Left ventricle myocardium inferior (tissue), 1 donor: ENCODE results near the gene ABCA8. TPM values are rescaled to one million over a fixed set of nuclear protein-coding genes. Genes with fewer than 3 reads are reported as not detected.
A peak's percentile ranks its signal among the peaks of the same experiment; 100 is the strongest.

Experiments
- DNase-seq: peaks from one replicate; pipeline ENCODE4 v3.0.0-alpha.2; 2020
- H3K27ac ChIP-seq: fragments of 200-600 bp; replicated peaks from 2 replicates; pipeline ENCODE4 v1.8.0; 2021
- H3K27me3 ChIP-seq: fragments of 200-600 bp; 2 replicates; pipeline ENCODE4 v1.8.0; 2021; ENCODE audit warnings: low read depth
- H3K36me3 ChIP-seq: fragments of 200-600 bp; 2 replicates; pipeline ENCODE4 v1.8.0; 2021
- H3K4me1 ChIP-seq: fragments of 200-600 bp; 2 replicates; pipeline ENCODE4 v1.8.0; 2021
- H3K4me3 ChIP-seq: fragments of 200-600 bp; 2 replicates; pipeline ENCODE4 v1.8.0; 2021; ENCODE audit warnings: mild to moderate bottlenecking, moderate library complexity
- H3K9me3 ChIP-seq: fragments of 200-600 bp; replicated peaks from 2 replicates; pipeline ENCODE4 v1.8.0; 2021
- intact Hi-C: fragments of 100-400 bp; cut with micrococcal nuclease; formaldehyde crosslinking; loops from one replicate; pipeline ENCODE4 v1.11.0; 2022
- total RNA-seq: library from RNA; stranded (reverse); fragmentation: NEBNext Ultra II Directional; extraction: Animal tissue kit (Norgen Biotek cat#: 25700); gene quantifications from one replicate; pipeline ENCODE4 v1.2.1, GENCODE V29; 2021
- TF ChIP-seq, protein P1 (sequence below): fragments of 200-600 bp; IDR thresholded peaks from 2 replicates; pipeline ENCODE4 v1.8.0; 2021; ENCODE audit warnings: antibody characterized with exemption, mild to moderate bottlenecking, borderline replicate concordance
- donor health status: DM: no; HTN: yes; CAD: no; lungs with severe emphysema.

The ABCA8 gene
- total RNA-seq, 1 donor from 2014 or later, result 35.5 TPM

DNA sequence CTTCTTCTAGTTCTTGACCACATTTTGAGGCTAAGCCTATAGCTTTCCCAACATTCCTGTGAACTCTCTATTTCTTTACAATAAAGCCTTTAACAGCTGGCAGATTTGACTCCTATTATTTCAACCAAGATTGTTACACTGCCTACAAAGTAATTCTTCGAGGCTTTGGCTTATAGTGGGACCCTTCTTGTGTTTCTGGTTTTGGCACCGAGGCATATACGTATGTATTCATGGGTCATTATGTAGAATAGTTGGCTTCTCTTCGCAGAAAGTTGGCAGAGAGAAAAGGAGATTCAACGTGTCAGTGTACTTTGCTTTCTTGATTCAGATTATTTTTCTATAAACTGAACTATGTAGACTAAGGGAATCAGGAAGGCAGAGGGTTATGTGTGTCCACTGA, 102.2 kb downstream of the ABCA8 start:
- intact Hi-C loops, result no loop called here
- TF ChIP-seq, protein P1, sequence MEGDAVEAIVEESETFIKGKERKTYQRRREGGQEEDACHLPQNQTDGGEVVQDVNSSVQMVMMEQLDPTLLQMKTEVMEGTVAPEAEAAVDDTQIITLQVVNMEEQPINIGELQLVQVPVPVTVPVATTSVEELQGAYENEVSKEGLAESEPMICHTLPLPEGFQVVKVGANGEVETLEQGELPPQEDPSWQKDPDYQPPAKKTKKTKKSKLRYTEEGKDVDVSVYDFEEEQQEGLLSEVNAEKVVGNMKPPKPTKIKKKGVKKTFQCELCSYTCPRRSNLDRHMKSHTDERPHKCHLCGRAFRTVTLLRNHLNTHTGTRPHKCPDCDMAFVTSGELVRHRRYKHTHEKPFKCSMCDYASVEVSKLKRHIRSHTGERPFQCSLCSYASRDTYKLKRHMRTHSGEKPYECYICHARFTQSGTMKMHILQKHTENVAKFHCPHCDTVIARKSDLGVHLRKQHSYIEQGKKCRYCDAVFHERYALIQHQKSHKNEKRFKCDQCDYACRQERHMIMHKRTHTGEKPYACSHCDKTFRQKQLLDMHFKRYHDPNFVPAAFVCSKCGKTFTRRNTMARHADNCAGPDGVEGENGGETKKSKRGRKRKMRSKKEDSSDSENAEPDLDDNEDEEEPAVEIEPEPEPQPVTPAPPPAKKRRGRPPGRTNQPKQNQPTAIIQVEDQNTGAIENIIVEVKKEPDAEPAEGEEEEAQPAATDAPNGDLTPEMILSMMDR, result no peak
- DNase-seq, result no peak

DNA sequence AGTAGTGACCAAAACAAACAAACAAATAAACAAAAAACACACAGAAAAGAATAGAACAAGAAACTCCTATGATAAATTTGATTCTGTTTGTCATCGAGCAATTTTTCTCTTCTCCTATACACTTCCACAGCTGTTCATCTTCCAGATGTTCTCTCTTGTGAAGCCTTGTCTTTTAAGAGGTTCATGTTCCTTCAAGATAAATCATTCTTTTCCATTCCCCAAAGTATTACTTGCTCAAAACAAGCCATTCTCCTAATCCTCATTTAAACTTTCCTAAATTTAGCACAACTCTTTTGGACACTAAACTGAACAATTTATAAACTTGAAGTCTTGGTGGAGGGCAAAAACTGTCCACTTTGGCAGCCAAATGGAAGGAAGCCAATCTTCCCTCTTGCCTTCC, 103.3 kb downstream of the ABCA8 start:
- Histone ChIP-seq H3K4me3 (no peak overlapping the region), H3K27me3 (no peaks in the 10 kb centered on the region), H3K4me1 (peaks cover 19% of the 10 kb centered on the region), H3K9me3 (peaks cover under 1% of the 10 kb centered on the region), H3K36me3 (no peaks in the 10 kb centered on the region), H3K27ac (peak overlapping the region; percentile 53)
- no peak for DNase-seq
- TF ChIP-seq, protein P1, result no peak
- intact Hi-C loops, result no loop called here

More for the DNA sequence above, 102.2 kb downstream of the ABCA8 start:
- Histone ChIP-seq H3K27ac (peak overlapping the region; percentile 53), H3K4me3 (no peak overlapping the region), H3K27me3 (no peaks in the 10 kb centered on the region), H3K36me3 (no peaks in the 10 kb centered on the region), H3K4me1 (peaks cover 19% of the 10 kb centered on the region), H3K9me3 (peaks cover 1% of the 10 kb centered on the region)

DNA sequence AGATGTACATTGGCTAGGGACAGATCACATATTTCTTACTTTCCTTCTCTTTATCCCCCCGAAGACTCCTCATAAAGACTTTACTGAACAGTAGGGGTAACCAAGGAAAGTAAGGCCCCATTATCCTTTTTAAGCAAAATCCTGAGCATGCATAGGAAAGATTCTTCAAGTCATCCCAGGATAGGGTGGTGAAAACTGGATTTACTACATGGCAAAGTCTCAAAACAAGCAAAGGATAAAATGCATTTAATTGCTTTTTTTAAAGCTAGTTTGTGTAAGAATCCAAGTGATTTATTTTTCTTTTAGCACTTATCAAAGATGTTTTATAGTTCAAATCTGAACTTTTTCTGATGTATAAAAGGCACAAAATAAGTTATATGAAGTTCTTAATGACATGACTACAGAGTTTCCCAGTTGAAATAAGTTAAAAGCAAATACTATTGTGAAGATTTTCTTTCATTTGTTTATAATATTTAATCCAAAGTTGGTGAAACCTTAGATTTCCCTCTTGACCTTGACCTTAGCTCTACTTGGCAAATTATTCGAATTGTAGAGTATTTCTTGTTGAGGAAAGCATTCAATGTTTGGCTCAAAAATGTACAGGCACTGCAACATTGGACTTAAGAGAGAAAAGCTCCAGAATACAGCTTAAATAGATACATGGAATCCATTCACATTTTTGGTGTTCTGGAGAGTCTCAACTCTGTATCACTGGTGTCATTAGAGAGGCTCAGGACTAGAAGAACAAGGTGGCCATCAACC, 104.3 kb downstream of the ABCA8 start:
- Histone ChIP-seq H3K4me1 (peaks cover 19% of the 10 kb centered on the region), H3K4me3 (no peak overlapping the region), H3K27ac (peak overlapping the region; percentile 53), H3K27me3 (no peaks in the 10 kb centered on the region), H3K36me3 (no peaks in the 10 kb centered on the region), H3K9me3 (peaks cover 10% of the 10 kb centered on the region)
- DNase-seq, result no peak
- intact Hi-C loops, result no loop called here
- TF ChIP-seq, protein P1, result no peak

DNA sequence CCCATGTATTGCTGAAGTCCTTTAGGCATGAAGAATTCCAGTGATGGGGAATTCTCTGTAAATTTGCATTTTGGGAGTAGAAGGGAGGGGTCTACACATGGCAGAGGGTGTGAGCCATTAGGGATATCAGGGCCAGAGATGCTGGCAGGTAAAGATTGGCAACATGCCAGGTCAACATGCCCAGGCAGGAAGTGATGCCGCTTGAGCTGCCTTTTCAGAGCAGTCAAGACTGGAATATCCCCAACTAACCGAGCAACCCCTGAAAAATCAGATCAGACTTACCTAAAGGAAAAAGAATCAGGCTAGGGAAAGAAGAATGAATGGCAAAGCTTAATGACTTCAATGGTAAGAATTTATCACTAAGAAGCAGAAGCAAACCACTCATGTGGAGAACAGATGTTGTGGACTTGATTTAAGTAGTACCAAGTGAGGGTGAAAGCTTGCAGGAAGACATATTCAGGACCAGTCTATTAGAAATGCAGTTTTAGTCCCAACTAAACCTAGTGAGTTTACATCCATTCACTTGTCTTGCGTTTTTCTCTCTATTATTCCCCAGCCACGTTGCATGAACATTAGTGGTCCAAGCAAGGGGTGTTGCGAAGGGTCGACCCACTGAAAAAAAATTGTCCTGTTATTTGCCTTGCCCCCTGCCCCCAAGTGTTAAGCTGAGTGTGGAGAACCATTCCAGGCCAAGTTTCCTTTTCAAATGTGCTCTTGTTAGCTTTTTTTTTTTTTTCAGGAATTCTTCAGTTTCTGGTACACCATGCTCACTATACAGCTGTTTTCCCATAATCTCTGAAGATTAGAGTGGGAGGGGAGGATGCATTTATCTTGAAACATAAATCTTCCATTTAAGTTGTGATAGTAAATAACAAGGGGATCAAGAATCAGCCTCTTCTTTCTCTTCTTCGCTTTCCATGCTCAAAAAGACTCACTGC, 105.2 kb downstream of the ABCA8 start:
- H3K4me3 ChIP-seq, result no peak overlapping the region
- peak overlapping the region; percentile 53 for H3K27ac ChIP-seq
- H3K4me1 ChIP-seq, result peaks cover 19% of the 10 kb centered on the region
- no peaks in the 10 kb centered on the region for H3K27me3 ChIP-seq
- no peak for DNase-seq
- intact Hi-C loops, result no loop called here
- H3K36me3 ChIP-seq, result no peaks in the 10 kb centered on the region
- TF ChIP-seq, protein P1, result no peak
- peaks cover 19% of the 10 kb centered on the region for H3K9me3 ChIP-seq

DNA sequence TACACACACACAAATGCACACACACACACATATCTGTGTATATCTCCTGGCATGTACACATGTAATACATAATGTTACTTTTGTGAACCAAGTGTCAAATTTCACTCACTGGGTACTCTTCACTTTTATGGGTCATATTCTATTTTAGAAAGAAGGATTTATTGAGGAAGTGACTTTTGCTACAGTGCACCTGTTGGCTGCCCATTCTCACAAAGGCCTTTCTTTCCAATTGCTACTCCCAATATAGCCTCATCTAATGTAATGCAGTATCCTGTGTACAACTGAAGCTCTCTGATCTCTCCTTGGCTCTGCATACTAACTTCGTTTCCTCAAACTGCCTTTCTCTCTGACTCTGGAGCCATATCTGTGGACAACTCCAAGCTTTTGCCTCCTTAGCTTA, 107.5 kb downstream of the ABCA8 start:
- Histone ChIP-seq H3K27me3 (no peaks in the 10 kb centered on the region), H3K9me3 (peaks cover 19% of the 10 kb centered on the region), H3K36me3 (no peaks in the 10 kb centered on the region), H3K4me1 (peaks cover 13% of the 10 kb centered on the region), H3K27ac (no peak overlapping the region), H3K4me3 (no peak overlapping the region)
- intact Hi-C loops, result no loop called here
- TF ChIP-seq, protein P1, result no peak
- DNase-seq, result no peak
